ENCODE data around the gene RAB28. TPM values are rescaled to one million over a fixed set of nuclear protein-coding genes. Genes with fewer than 3 reads are reported as not detected.

Gene RAB28
- total and polyA plus RNA-seq, 2 of the 8 experiments (the other 6 are each of a cell fraction or from before 2014, with no cell fraction given), result 16.0 to 18.7 TPM

DNA sequence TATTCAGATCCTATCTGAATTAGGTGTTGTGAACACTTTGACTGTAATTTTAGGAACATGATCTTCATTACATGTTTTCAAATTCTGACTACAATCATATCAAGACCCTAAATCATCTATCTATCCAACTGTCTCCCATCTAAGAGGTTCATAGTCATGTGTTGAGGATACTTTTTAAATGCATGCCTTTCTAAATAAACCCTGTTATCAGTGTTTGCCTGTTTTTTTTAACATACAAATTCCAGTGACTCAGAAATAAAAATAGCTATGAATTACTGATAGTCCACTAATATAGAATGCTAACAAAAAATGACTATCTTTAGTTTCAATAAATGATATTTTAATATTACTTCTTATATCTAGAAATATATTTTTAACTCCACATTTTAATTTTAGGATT is 8.0 kb downstream of the RAB28 start (continued):
- no peak for TF ChIP-seq RAD21 (IDR thresholded peaks at IDR 0.05 in 1 of 2, conservative IDR thresholded peaks at IDR 0.05 in 1 of 2; ENCODE audit: low read depth in 2 of 2, low read length in 2 of 2)
- TF ChIP-seq TAF1 (IDR thresholded peaks at IDR 0.05; ENCODE audit: low read depth, low read length), result no peak
- TF ChIP-seq MAFK (IDR thresholded peaks at IDR 0.05; ENCODE audit: low read depth, low read length), result no peak
- TF ChIP-seq NANOG (IDR thresholded peaks at IDR 0.05; ENCODE audit: insufficient read depth, low read depth, low read length, poor library complexity, severe bottlenecking), result no peak
- no peak for TF ChIP-seq YY1 (IDR thresholded peaks at IDR 0.05; ENCODE audit: low read depth, low read length)
- TF ChIP-seq, protein P1, sequence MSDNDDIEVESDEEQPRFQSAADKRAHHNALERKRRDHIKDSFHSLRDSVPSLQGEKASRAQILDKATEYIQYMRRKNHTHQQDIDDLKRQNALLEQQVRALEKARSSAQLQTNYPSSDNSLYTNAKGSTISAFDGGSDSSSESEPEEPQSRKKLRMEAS (IDR thresholded peaks at IDR 0.05), result no peak

Data from H1 (cell line).